ENCODE data around the gene RBFA. TPM values are rescaled to one million over a fixed set of nuclear protein-coding genes. Genes with fewer than 3 reads are reported as not detected.

The RBFA gene
- total and polyA plus RNA-seq, 10 of the 15 experiments (the other 5 are each of a cell fraction or from before 2014, with no cell fraction given), result 7.2 to 56.0 (median 37.7) TPM

GRCh38 chr18:80006724-80007123 lies 27.5 kb upstream of the RBFA start:
- RAD21 ChIA-PET (ENCODE audit: unreplicated experiment), result no interaction called here
- no peaks in the 10 kb centered on the region for H3K79me2 ChIP-seq (ENCODE audit: control insufficient read depth, insufficient read depth, low read length)
- in situ Hi-C loops (cut with MboI), result no loop called here
- no peak overlapping the region for H3K9ac ChIP-seq (ENCODE audit: control insufficient read depth, insufficient read depth, low read length)
- DNase-seq (ENCODE audit: low read depth, low spot score), result no peak
- H3K27ac ChIP-seq (ENCODE audit: control insufficient read depth, insufficient read depth), result no peak overlapping the region
- SMC1A ChIA-PET (ENCODE audit: uncharacterized antibody, unreplicated experiment), result no interaction called here
- CTCF ChIA-PET, result no interaction called here
- intact Hi-C loops (cut with micrococcal nuclease; ENCODE audit: unreplicated experiment), result no loop called here
- H2AFZ ChIP-seq (ENCODE audit: control insufficient read depth, low read depth, low read length), result no peak overlapping the region
- H3K4me2 ChIP-seq (ENCODE audit: control insufficient read depth, insufficient read depth), result no peak overlapping the region
- ATAC-seq, result no peak
- no peaks in the 10 kb centered on the region for H3K36me3 ChIP-seq (ENCODE audit: control insufficient read depth in 2 of 2, insufficient read depth in 2 of 2, low read length in 1 of 2)
- no peaks in the 10 kb centered on the region; the same call in 2 of the 3 replicates for H3K9me3 ChIP-seq (replicated peaks; ENCODE audit: control insufficient read depth, insufficient read depth, low read length)
- BruUV-seq (replicated peaks), result no TSS peak
- no peaks in the 10 kb centered on the region for H4K20me1 ChIP-seq (ENCODE audit: control insufficient read depth, insufficient read depth)
- 24% methylated on average over 7 of the region's 7 CpGs for WGBS (ENCODE audit: insufficient coverage, insufficient replicate concordance, low lambda C conversion rate, missing lambda C conversion rate)
- POLR2A ChIA-PET, result no interaction called here
- no peak overlapping the region for H3K4me3 ChIP-seq
- TF ChIP-seq SUZ12 (IDR thresholded peaks at IDR 0.05; ENCODE audit: unreplicated experiment), result no peak
- TF ChIP-seq MYB (IDR thresholded peaks at IDR 0.05; ENCODE audit: borderline replicate concordance, low read depth, low read length), result no peak
- no peaks in the 10 kb centered on the region for H3K27me3 ChIP-seq (replicated peaks in 1 of 2; ENCODE audit: control insufficient read depth in 2 of 2, insufficient read depth in 2 of 2, low read length in 1 of 2)
- no peak for FAIRE-seq
- no peaks in the 10 kb centered on the region for H3K4me1 ChIP-seq (ENCODE audit: control insufficient read depth, insufficient read depth, low read length)

DNA sequence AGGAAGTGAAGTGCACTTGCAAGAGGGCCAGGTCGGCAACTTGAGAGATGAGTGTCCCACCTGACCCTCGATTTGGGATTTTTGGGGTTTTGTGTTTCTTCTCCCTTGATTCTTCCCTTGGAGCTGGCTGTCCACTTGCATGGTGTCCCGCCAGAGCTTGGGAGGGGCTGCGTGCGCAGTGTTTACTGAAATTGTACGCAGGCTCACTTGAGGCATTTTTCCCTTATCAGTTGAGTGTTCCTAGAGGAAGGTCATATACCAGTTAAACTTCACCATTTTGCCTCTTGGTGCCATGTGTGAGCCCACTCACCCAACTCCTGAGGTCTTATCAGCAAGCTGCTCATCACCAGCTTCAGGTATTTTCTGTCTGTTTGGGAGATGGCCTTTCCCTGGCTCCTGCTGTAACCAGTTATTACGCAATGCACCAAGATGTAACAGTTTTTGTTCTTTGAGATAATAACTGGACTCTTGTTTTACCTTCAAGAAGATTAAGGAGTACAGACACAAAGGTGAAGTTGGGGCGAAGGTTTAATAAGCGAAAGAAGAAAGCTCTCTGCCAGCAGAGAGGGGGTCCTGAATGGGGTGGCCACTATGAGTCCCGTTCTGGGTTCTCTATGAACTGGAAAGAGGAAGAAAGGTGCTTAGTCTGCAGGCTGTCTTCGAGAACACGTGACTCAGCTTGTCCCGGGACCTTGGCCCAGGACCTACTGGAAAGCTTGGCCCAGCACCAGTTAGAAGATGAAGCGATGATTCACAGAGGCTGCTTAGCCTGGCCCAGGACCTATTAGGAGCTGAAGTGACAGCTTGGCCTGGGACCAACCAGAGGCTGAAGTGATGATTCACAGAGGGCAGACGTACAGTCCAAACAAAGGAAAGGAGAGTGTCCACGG lies 24.3 kb upstream of the RBFA start:
- Histone ChIP-seq H4K20me1 (ENCODE audit: control insufficient read depth, insufficient read depth) (no peaks in the 10 kb centered on the region), H2AFZ (ENCODE audit: control insufficient read depth, low read depth, low read length) (no peak overlapping the region), H3K9me3 (replicated peaks; ENCODE audit: control insufficient read depth, insufficient read depth, low read length) (no peaks in the 10 kb centered on the region; the same call in 2 of the 3 replicates), H3K9ac (ENCODE audit: control insufficient read depth, insufficient read depth, low read length) (no peak overlapping the region), H3K4me2 (ENCODE audit: control insufficient read depth, insufficient read depth) (no peak overlapping the region), H3K27me3 (replicated peaks in 1 of 2; ENCODE audit: control insufficient read depth in 2 of 2, insufficient read depth in 2 of 2, low read length in 1 of 2) (no peaks in the 10 kb centered on the region), H3K27ac (ENCODE audit: control insufficient read depth, insufficient read depth) (no peak overlapping the region), H3K4me1 (ENCODE audit: control insufficient read depth, insufficient read depth, low read length) (no peaks in the 10 kb centered on the region), H3K4me3 (no peak overlapping the region), H3K79me2 (ENCODE audit: control insufficient read depth, insufficient read depth, low read length) (no peaks in the 10 kb centered on the region), H3K36me3 (ENCODE audit: control insufficient read depth in 2 of 2, insufficient read depth in 2 of 2, low read length in 1 of 2) (no peaks in the 10 kb centered on the region)
- DNase-seq (ENCODE audit: low read depth, low spot score) (no peak), ATAC-seq (no peak), FAIRE-seq (no peak)
- ChIA-PET POLR2A (interaction anchor here (1.1 kb wide), 1 partner anchor 16 kb away, joined by 3 read pairs; no protein-coding TSS in a partner anchor), RAD21 (ENCODE audit: unreplicated experiment) (no interaction called here), CTCF (no interaction called here), SMC1A (ENCODE audit: uncharacterized antibody, unreplicated experiment) (no interaction called here)
- BruUV-seq (replicated peaks), result no TSS peak
- in situ Hi-C loops (cut with MboI), result no loop called here
- 51% methylated on average over 16 of the region's 16 CpGs for WGBS (ENCODE audit: insufficient coverage, insufficient replicate concordance, low lambda C conversion rate, missing lambda C conversion rate)
- intact Hi-C loops (cut with micrococcal nuclease; ENCODE audit: unreplicated experiment), result no loop called here
- TF ChIP-seq FOS (IDR thresholded peaks at IDR 0.05; ENCODE audit: borderline replicate concordance, extremely low read depth, insufficient read length) (no peak), DPF2 (IDR thresholded peaks at IDR 0.05) (no peak), YY1 (IDR thresholded peaks at IDR 0.05; ENCODE audit: low read depth, low read length) (no peak), HDAC2 (IDR thresholded peaks at IDR 0.05) (no peak), RFX5 (IDR thresholded peaks at IDR 0.05; ENCODE audit: low read depth, low read length) (no peak), EZH2 (IDR thresholded peaks at IDR 0.05; ENCODE audit: borderline replicate concordance, control insufficient read depth, low read depth, low read length) (no peak), RELA (IDR thresholded peaks at IDR 0.05; ENCODE audit: borderline replicate concordance, partially characterized antibody) (no peak)
- TF ChIP-seq, protein P1, sequence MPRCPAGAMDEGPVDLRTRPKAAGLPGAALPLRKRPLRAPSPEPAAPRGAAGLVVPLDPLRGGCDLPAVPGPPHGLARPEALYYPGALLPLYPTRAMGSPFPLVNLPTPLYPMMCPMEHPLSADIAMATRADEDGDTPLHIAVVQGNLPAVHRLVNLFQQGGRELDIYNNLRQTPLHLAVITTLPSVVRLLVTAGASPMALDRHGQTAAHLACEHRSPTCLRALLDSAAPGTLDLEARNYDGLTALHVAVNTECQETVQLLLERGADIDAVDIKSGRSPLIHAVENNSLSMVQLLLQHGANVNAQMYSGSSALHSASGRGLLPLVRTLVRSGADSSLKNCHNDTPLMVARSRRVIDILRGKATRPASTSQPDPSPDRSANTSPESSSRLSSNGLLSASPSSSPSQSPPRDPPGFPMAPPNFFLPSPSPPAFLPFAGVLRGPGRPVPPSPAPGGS (IDR thresholded peaks at IDR 0.05; ENCODE audit: borderline replicate concordance, insufficient read depth, low read depth, low read length, poor library complexity, severe bottlenecking), result no peak
- TF ChIP-seq, protein P2, sequence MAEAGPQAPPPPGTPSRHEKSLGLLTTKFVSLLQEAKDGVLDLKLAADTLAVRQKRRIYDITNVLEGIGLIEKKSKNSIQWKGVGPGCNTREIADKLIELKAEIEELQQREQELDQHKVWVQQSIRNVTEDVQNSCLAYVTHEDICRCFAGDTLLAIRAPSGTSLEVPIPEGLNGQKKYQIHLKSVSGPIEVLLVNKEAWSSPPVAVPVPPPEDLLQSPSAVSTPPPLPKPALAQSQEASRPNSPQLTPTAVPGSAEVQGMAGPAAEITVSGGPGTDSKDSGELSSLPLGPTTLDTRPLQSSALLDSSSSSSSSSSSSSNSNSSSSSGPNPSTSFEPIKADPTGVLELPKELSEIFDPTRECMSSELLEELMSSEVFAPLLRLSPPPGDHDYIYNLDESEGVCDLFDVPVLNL (IDR thresholded peaks at IDR 0.05; ENCODE audit: low read depth, low read length), result no peak

All from GM12878 (cell line).